NOMO-1 treated with dmso at 0.1 percent for 144 hours (cell line): ENCODE data around the gene RPL15.

Experiments
- DNase-seq: peaks from one replicate; lab custom pipeline; 2025; ENCODE audit not compliant: unreplicated experiment; lab: John Stamatoyannopoulos, UW

Gene RPL15

GRCh38 chr3:23959135-23959900, 42.4 kb downstream of the RPL15 start:
- DNase-seq, result no peak

DNA sequence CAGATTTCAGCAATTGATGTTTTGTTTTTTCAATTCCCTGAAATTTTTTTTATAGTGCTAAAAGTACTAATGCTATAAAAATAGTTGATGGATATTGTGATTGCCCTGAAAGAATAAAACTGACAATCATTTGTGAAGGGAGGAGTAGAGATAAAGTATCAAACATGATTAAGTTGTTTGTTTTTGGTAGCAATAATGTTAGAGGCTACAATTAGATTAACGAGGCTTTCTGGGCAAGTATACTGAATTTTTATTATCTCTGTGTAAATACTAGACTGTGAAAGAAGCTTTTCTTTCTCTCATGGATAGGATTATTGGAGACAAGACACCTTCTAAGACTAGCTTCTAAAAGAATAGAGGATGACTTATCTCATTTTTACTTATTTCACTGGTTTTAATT, 43.7 kb downstream of the RPL15 start:
- DNase-seq, result no peak

GRCh38 chr3:23961066-23961465, 44.1 kb downstream of the RPL15 start:
- no peak for DNase-seq

GRCh38 chr3:23961913-23962312, 45.0 kb downstream of the RPL15 start:
- DNase-seq, result no peak

- DNase-seq, result no peak
Measured at GRCh38 chr3:23964537-23965235, 47.8 kb downstream of the RPL15 start.

- DNase-seq, result no peak
Measured at GRCh38 chr3:23966328-23966727, 49.4 kb downstream of the RPL15 start.

- DNase-seq, result no peak
Measured at GRCh38 chr3:23968463-23969184, 51.7 kb downstream of the RPL15 start.

DNA sequence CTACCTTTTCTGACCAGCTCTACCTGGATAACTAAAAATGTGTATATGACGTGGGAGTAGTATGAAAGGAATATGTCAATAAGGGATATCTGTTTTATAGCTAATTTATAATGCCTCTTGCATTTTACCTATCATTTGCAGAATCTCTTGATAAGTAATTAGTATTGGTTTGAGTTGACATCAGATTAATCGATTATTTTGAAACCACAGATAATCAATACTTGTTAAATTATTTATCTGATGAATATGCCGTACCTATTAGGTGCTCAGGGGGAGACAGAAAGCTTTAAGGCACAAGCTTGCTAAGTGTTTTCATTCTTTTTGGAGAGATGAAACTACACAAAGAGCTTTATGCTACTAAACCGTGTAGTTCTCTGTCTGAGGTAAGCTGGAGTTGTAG, 52.5 kb downstream of the RPL15 start:
- no peak for DNase-seq
